Activated T-helper 1 cell treated with anti-CD3 and anti-CD28 coated beads, Interleukin-12 subunit alpha, Interleukin-12 subunit beta, Interleukin-2, Interleukin-4 antibody, amounts not matched to agents 30 ng/mL and 10 ng/mL and 1 ng/mL, durations not matched to agents 14 hours and 24 hours and 36 hours (primary cell): ENCODE data around the gene HSPE1. TPM values are rescaled to one million over a fixed set of nuclear protein-coding genes. Genes with fewer than 3 reads are reported as not detected.
"Not testable (repeated sequence)": the region's sequence is repeated elsewhere in the genome, so short reads cannot be mapped to it uniquely, and the experiment has no call there.

Source experiments
- DNase-seq: peaks from one replicate; pipeline ENCODE4 v3.0.0; 2021; ENCODE audit warnings: low spot score
- H3K27ac Mint-ChIP-seq: one replicate; pipeline ENCODE4 v1.8.0; 2021; ENCODE audit warnings: mild to moderate bottlenecking, mixed read lengths
- H3K27me3 Mint-ChIP-seq: one replicate; pipeline ENCODE4 v1.8.0; 2022; ENCODE audit warnings: mild to moderate bottlenecking, moderate library complexity, mixed read lengths; ENCODE audit not compliant: insufficient read depth
- H3K36me3 Mint-ChIP-seq: one replicate; pipeline ENCODE4 v1.8.0; 2021; ENCODE audit warnings: low read depth, mixed read lengths
- H3K4me1 Mint-ChIP-seq: one replicate; pipeline ENCODE4 v1.8.0; 2021; ENCODE audit warnings: low read depth, mixed read lengths
- H3K4me3 Mint-ChIP-seq: one replicate; pipeline ENCODE4 v1.8.0; 2021; ENCODE audit warnings: mild to moderate bottlenecking, moderate library complexity, mixed read lengths
- H3K9me3 Mint-ChIP-seq: one replicate; pipeline ENCODE4 v1.8.0; 2021; ENCODE audit warnings: mixed read lengths
- intact Hi-C: fragments of 100-400 bp; cut with micrococcal nuclease; formaldehyde crosslinking; loops from one replicate; pipeline ENCODE4 v1.15.1; 2024
- total RNA-seq: library from RNA; stranded (reverse); gene quantifications from 2 replicates; pipeline ENCODE4 v1.2.3, GENCODE V29; 2022

Gene HSPE1
- total RNA-seq, 1 donor from 2014 or later = 325 TPM

GRCh38 chr2:197477797-197478196 lies 22.4 kb upstream of the HSPE1 start:
- Mint-ChIP-seq H3K27me3 (no peaks in the 10 kb centered on the region), H3K4me3 (no peak overlapping the region), H3K27ac (no peak overlapping the region), H3K4me1 (peaks cover 11% of the 10 kb centered on the region), H3K9me3 (no peaks in the 10 kb centered on the region), H3K36me3 (peaks cover 32% of the 10 kb centered on the region)
- intact Hi-C loops = no loop called here
- DNase-seq = no peak

- no peak for DNase-seq
- H3K27ac Mint-ChIP-seq = no peak overlapping the region
Observed at GRCh38 chr2:197480165-197481036, 19.8 kb upstream of the HSPE1 start.

GRCh38 chr2:197484248-197484647 lies 15.9 kb upstream of the HSPE1 start:
- H3K4me1 Mint-ChIP-seq, H3K27me3 Mint-ChIP-seq, DNase-seq, intact Hi-C loops, H3K4me3 Mint-ChIP-seq, H3K27ac Mint-ChIP-seq: not testable (repeated sequence)
- Mint-ChIP-seq H3K9me3 (peaks cover 18% of the 10 kb centered on the region), H3K36me3 (peaks cover 59% of the 10 kb centered on the region)

More at GRCh38 chr2:197480165-197481036, 19.8 kb upstream of the HSPE1 start:
- Mint-ChIP-seq H3K9me3 (peaks cover 14% of the 10 kb centered on the region), H3K36me3 (peaks cover 40% of the 10 kb centered on the region), H3K27me3 (no peaks in the 10 kb centered on the region), H3K4me3 (no peak overlapping the region), H3K4me1 (peaks cover 11% of the 10 kb centered on the region)
- intact Hi-C loops = no loop called here

GRCh38 chr2:197486175-197486574 lies 14.0 kb upstream of the HSPE1 start:
- Mint-ChIP-seq H3K4me1 (peaks cover 7% of the 10 kb centered on the region), H3K36me3 (peaks cover 64% of the 10 kb centered on the region), H3K27ac (no peak overlapping the region), H3K4me3 (no peak overlapping the region), H3K9me3 (peaks cover 18% of the 10 kb centered on the region), H3K27me3 (no peaks in the 10 kb centered on the region)
- DNase-seq = no peak
- intact Hi-C loops = no loop called here

GRCh38 chr2:197487385-197487784 lies 12.8 kb upstream of the HSPE1 start:
- Mint-ChIP-seq H3K36me3 (peaks cover 69% of the 10 kb centered on the region), H3K4me1 (peaks cover 14% of the 10 kb centered on the region), H3K4me3 (no peak overlapping the region), H3K27ac (no peak overlapping the region), H3K27me3 (no peaks in the 10 kb centered on the region), H3K9me3 (peaks cover 18% of the 10 kb centered on the region)
- no peak for DNase-seq
- intact Hi-C loops = no loop called here

GRCh38 chr2:197495433-197496134 lies 4.6 kb upstream of the HSPE1 start:
- intact Hi-C loops = loop anchor here (5.0 kb wide), 3 partner anchors 93 to 298 kb away; no protein-coding TSS in a partner anchor
- peaks cover 51% of the 10 kb centered on the region for H3K4me1 Mint-ChIP-seq
- peaks cover 62% of the 10 kb centered on the region for H3K36me3 Mint-ChIP-seq
- no peaks in the 10 kb centered on the region for H3K9me3 Mint-ChIP-seq
- peak overlapping the region; percentile 34 for H3K27ac Mint-ChIP-seq
- DNase-seq = no peak
- H3K27me3 Mint-ChIP-seq = no peaks in the 10 kb centered on the region
- H3K4me3 Mint-ChIP-seq = peak overlapping the region; percentile 100

- peak overlapping the region; percentile 100 for H3K4me3 Mint-ChIP-seq
- no peaks in the 10 kb centered on the region for H3K9me3 Mint-ChIP-seq
- no peak for DNase-seq
- peaks cover 66% of the 10 kb centered on the region for H3K36me3 Mint-ChIP-seq
- intact Hi-C loops = loop anchor here (5.0 kb wide), 3 partner anchors 94 to 299 kb away; no protein-coding TSS in a partner anchor
- peaks cover 51% of the 10 kb centered on the region for H3K4me1 Mint-ChIP-seq
- no peak overlapping the region for H3K27ac Mint-ChIP-seq
- H3K27me3 Mint-ChIP-seq = no peaks in the 10 kb centered on the region
Observed at GRCh38 chr2:197496695-197497094, 3.5 kb upstream of the HSPE1 start.

GRCh38 chr2:197497326-197497725 lies 2.9 kb upstream of the HSPE1 start:
- Mint-ChIP-seq H3K27ac (peak overlapping the region; percentile 18), H3K4me1 (peaks cover 55% of the 10 kb centered on the region), H3K4me3 (peak overlapping the region; percentile 100), H3K9me3 (no peaks in the 10 kb centered on the region), H3K36me3 (peaks cover 71% of the 10 kb centered on the region), H3K27me3 (no peaks in the 10 kb centered on the region)
- intact Hi-C loops = loop anchor here (5.0 kb wide), 3 partner anchors 95 to 300 kb away; no protein-coding TSS in a partner anchor
- DNase-seq = no peak

DNA sequence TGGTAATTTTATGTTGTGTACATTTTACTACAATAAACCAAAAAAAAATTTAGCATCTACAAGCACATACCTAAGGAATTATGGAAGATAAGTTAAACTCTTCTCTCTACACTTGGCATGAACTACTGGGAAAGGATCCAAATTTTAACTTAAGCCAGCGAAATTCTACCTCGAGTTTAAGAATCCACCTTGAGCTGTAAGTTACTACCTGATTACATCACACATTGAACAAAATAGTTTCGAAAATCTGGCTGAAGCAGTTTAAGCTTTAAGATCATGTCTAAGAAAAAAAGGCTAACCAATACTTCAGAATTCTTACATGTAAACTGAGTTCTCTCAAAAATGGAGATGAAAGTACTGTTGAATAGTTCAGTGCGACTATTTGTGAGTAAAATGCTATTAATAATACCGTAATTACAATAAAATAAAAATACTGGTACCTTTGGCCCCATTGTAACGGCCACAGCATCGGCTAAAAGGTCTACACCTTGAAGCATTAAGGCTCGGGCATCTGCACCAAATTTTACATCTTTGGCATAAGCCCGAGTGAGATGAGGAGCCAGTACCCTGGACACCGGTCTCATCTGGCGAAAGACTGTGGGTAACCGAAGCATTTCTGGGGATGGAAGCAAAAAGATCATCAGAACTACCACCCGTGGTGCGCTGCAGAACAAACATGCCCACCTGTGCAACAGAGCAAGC lies 1.8 kb upstream of the HSPE1 start:
- H3K27ac Mint-ChIP-seq = peak overlapping the region; percentile 99
- peaks cover 71% of the 10 kb centered on the region for H3K36me3 Mint-ChIP-seq
- peak overlapping the region; percentile 100 for H3K4me3 Mint-ChIP-seq
- no peaks in the 10 kb centered on the region for H3K27me3 Mint-ChIP-seq
- peaks cover 56% of the 10 kb centered on the region for H3K4me1 Mint-ChIP-seq
- intact Hi-C loops = loop anchor here (1.0 to 5.0 kb wide), 4 partner anchors 8 to 301 kb away; no protein-coding TSS in a partner anchor
- no peaks in the 10 kb centered on the region for H3K9me3 Mint-ChIP-seq
- DNase-seq = no peak

GRCh38 chr2:197498937-197499593 lies 1.1 kb upstream of the HSPE1 start:
- Mint-ChIP-seq H3K9me3 (no peaks in the 10 kb centered on the region), H3K27me3 (no peaks in the 10 kb centered on the region), H3K27ac (peak overlapping the region; percentile 99), H3K4me1 (peaks cover 55% of the 10 kb centered on the region), H3K36me3 (peaks cover 68% of the 10 kb centered on the region), H3K4me3 (peak overlapping the region; percentile 100)
- intact Hi-C loops = loop anchor here (1.0 to 5.0 kb wide), 5 partner anchors 9 to 572 kb away; no protein-coding TSS in a partner anchor
- DNase-seq = peak; percentile 59

DNA sequence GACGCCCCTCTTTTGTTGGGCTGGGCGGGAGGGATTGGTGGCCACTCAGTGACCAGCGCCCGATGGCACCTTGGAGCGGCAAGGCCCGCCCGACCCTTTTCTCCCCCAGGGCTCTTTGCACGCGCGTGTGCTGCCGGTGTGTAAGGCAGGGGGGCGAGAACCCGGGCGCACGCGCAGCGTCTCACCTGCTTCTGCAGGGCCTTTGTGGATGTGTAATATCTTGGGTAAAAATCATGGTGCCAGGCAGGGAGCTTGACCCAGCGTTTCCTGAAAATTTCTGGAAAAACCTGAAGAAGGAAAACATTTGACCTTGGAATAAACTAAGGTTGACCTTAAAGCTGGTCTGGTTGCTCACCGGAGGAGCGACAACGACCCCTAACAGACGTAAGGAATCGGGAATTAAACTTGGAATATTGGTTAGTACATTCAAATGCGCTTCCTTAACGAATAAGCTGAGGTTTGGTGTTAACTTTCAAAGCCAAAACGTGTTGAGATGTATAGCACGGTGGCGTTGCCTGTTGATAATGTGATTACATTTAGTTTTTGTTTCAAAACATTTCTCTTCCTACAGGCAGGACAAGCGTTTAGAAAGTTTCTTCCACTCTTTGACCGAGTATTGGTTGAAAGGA lies 438 bp downstream of the HSPE1 start:
- peaks cover 44% of the 10 kb centered on the region for H3K4me1 Mint-ChIP-seq
- peak overlapping the region; percentile 95 for H3K27ac Mint-ChIP-seq
- no peaks in the 10 kb centered on the region for H3K9me3 Mint-ChIP-seq
- H3K27me3 Mint-ChIP-seq = no peaks in the 10 kb centered on the region
- H3K36me3 Mint-ChIP-seq = peaks cover 61% of the 10 kb centered on the region
- intact Hi-C loops = loop anchor here (1.0 to 5.0 kb wide), 8 partner anchors 15 to 1330 kb away; partner anchors contain the start of genes COQ10B, MARS2, SF3B1 and STK17B
- DNase-seq = no peak
- peak overlapping the region; percentile 100 for H3K4me3 Mint-ChIP-seq
